PC-3 (cell line): ENCODE data around the gene PLPPR2. TPM values are rescaled to one million over a fixed set of nuclear protein-coding genes. Genes with fewer than 3 reads are reported as not detected.

Experiments used
- ATAC-seq: fragments of 200-7000 bp; cut with Tn5 transposase; 2 replicates; pipeline ENCODE4 v1.9.1; 2020; ENCODE audit warnings: mild to moderate bottlenecking, moderate library complexity
- BruUV-seq: library from RNA; stranded (reverse); fragments of 400-500 nt; replicated peaks from 2 replicates; lab custom pipeline; 2021; lab: Mats Ljungman, UMichigan
- CTCF ChIA-PET: fragments of 300-600 bp; sonication (Branson Sonifier 250); formaldehyde crosslinking; loops from one replicate; lab custom pipeline; 2022; ENCODE audit warnings: antibody characterized with exemption; lab: Charles Lee
- POLR2A ChIA-PET: fragments of 300-600 bp; sonication (Branson Sonifier 250); formaldehyde crosslinking; loops from one replicate; lab custom pipeline; 2022; ENCODE audit warnings: antibody characterized with exemption; ENCODE audit not compliant: unreplicated experiment; lab: Charles Lee
- DNase-seq: peaks from one replicate; pipeline ENCODE4 v3.0.0-alpha.2; 2015
- H2AFZ ChIP-seq: fragments of 300-600 bp; sonication (generic); 2 replicates; pipeline ENCODE4 v1.6.0; 2016; ENCODE audit warnings: antibody characterized with exemption, low read length
- H3F3A ChIP-seq: fragments of 300-600 bp; sonication (generic); one replicate; pipeline ENCODE4 v1.6.0; 2017; ENCODE audit warnings: antibody characterized with exemption, low read length, control low read depth, mild to moderate bottlenecking; ENCODE audit not compliant: unreplicated experiment
- H3K27ac ChIP-seq: fragments of 300-600 bp; sonication (generic); 2 replicates; pipeline ENCODE4 v1.5.1; 2016; ENCODE audit warnings: mild to moderate bottlenecking, low read length
- H3K27me3 ChIP-seq: fragments of 300-600 bp; sonication (generic); 2 replicates; pipeline ENCODE4 v1.6.1; 2016; ENCODE audit warnings: low read length, mixed read lengths
- H3K36me3 ChIP-seq: fragments of 300-600 bp; sonication (generic); 2 replicates; pipeline ENCODE4 v1.6.1; 2016; ENCODE audit warnings: low read depth, mixed run types, low read length, mixed read lengths
- H3K4me1 ChIP-seq: fragments of 300-600 bp; sonication (generic); 2 replicates; pipeline ENCODE4 v1.5.1; 2016; ENCODE audit warnings: low read length; ENCODE audit not compliant: insufficient read depth
- H3K4me2 ChIP-seq: fragments of 300-600 bp; sonication (generic); 2 replicates; pipeline ENCODE4 v1.6.0; 2016; ENCODE audit warnings: low read length
- H3K4me3 ChIP-seq: fragments of 300-600 bp; sonication (generic); 2 replicates; pipeline ENCODE4 v1.5.1; 2016; ENCODE audit warnings: mild to moderate bottlenecking, low read length, mixed read lengths
- H3K79me2 ChIP-seq: fragments of 300-600 bp; sonication (generic); 2 replicates; pipeline ENCODE4 v1.6.1; 2017; ENCODE audit warnings: low read length, mixed read lengths
- H3K9ac ChIP-seq: fragments of 300-600 bp; sonication (generic); 2 replicates; pipeline ENCODE4 v1.6.0; 2016; ENCODE audit warnings: mild to moderate bottlenecking, low read length
- H3K9me2 ChIP-seq: fragments of 300-600 bp; sonication (generic); replicated peaks from 2 replicates; pipeline ENCODE4 v1.6.1; 2016; ENCODE audit warnings: mixed run types, low read length, mixed read lengths
- H3K9me3 ChIP-seq: fragments of 300-600 bp; sonication (generic); 2 replicates; pipeline ENCODE4 v1.6.1; 2016; ENCODE audit warnings: low read length, mixed read lengths
- H4K20me1 ChIP-seq: fragments of 300-600 bp; sonication (generic); 2 replicates; pipeline ENCODE4 v1.6.1; 2016; ENCODE audit warnings: low read length, mixed read lengths
- EZH2 ChIP-seq: fragments of 300-600 bp; sonication (generic); IDR thresholded peaks from one replicate; pipeline ENCODE4 v1.6.1; 2017; ENCODE audit warnings: antibody characterized with exemption, mild to moderate bottlenecking, low read length; ENCODE audit not compliant: unreplicated experiment
- EZH2phosphoT487 ChIP-seq: fragments of 300-600 bp; sonication (generic); IDR thresholded peaks from 2 replicates; pipeline ENCODE4 v1.6.1; 2018; ENCODE audit warnings: mild to moderate bottlenecking, antibody characterized with exemption, low read length, borderline replicate concordance
- intact Hi-C: fragments of 100-400 bp; cut with micrococcal nuclease; formaldehyde crosslinking; loops from 2 replicates; pipeline ENCODE4 v1.9.0; 2023
- total RNA-seq: library from RNA; depleted of rRNA; stranded (reverse); fragments of >200 nt; gene quantifications from 2 replicates; pipeline ENCODE4 v1.2.3, GENCODE V29; 2014
- TF ChIP-seq, protein P1 (sequence below): fragments of 300-600 bp; sonication (generic); conservative IDR thresholded peaks from 2 replicates; pipeline ENCODE4 v1.5.1; 2017; ENCODE audit warnings: antibody characterized with exemption, low read depth, mild to moderate bottlenecking, low read length

PLPPR2 gene
- total RNA-seq, 1 experiment from 2014 or later = 38.0 TPM

GRCh38 chr19:11323601-11324078, 31.6 kb upstream of the PLPPR2 start:
- TSS peak; percentile 32 for BruUV-seq
- TF ChIP-seq EZH2 (no peak), EZH2phosphoT487 (no peak)
- TF ChIP-seq, protein P1, sequence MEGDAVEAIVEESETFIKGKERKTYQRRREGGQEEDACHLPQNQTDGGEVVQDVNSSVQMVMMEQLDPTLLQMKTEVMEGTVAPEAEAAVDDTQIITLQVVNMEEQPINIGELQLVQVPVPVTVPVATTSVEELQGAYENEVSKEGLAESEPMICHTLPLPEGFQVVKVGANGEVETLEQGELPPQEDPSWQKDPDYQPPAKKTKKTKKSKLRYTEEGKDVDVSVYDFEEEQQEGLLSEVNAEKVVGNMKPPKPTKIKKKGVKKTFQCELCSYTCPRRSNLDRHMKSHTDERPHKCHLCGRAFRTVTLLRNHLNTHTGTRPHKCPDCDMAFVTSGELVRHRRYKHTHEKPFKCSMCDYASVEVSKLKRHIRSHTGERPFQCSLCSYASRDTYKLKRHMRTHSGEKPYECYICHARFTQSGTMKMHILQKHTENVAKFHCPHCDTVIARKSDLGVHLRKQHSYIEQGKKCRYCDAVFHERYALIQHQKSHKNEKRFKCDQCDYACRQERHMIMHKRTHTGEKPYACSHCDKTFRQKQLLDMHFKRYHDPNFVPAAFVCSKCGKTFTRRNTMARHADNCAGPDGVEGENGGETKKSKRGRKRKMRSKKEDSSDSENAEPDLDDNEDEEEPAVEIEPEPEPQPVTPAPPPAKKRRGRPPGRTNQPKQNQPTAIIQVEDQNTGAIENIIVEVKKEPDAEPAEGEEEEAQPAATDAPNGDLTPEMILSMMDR = no peak
- Histone ChIP-seq H3K36me3 (peaks cover 8% of the 10 kb centered on the region), H2AFZ (no peak overlapping the region), H3F3A (no peaks in the 10 kb centered on the region), H3K4me3 (no peak overlapping the region), H3K27me3 (no peaks in the 10 kb centered on the region), H3K9me3 (no peaks in the 10 kb centered on the region), H3K4me2 (no peak overlapping the region), H3K9me2 (no peaks in the 10 kb centered on the region), H3K9ac (no peak overlapping the region), H3K79me2 (no peaks in the 10 kb centered on the region), H4K20me1 (no peaks in the 10 kb centered on the region), H3K4me1 (0 out of 2 replicates have a peak, but pooled peaks cover 3% of the 10 kb centered on the region), H3K27ac (no peak overlapping the region)
- ChIA-PET CTCF (interaction anchor here (0.5 to 0.6 kb wide), 2 partner anchors 54 to 119 kb away, joined by 3 to 5 read pairs; no protein-coding TSS in a partner anchor), POLR2A (no interaction called here)
- intact Hi-C loops = no loop called here
- ATAC-seq (no peak), DNase-seq (no peak)

- ATAC-seq (peak; percentile 42; the same call in 1 of the 2 replicates), DNase-seq (peak; percentile 57)
- no peaks in the 10 kb centered on the region for H4K20me1 ChIP-seq
- no peak overlapping the region for H2AFZ ChIP-seq
- H3K27ac ChIP-seq = no peak overlapping the region
- POLR2A ChIA-PET = no interaction called here
- H3K4me3 ChIP-seq = no peak overlapping the region
- no peaks in the 10 kb centered on the region for H3K79me2 ChIP-seq
- peaks cover 8% of the 10 kb centered on the region for H3K36me3 ChIP-seq
- no peak overlapping the region for H3K9ac ChIP-seq
- no peaks in the 10 kb centered on the region for H3K9me2 ChIP-seq
- intact Hi-C loops = no loop called here
- H3K9me3 ChIP-seq = no peaks in the 10 kb centered on the region
- 0 out of 2 replicates have a peak, but pooled peaks cover 3% of the 10 kb centered on the region for H3K4me1 ChIP-seq
- CTCF ChIA-PET = interaction anchor here (0.5 to 0.7 kb wide), 3 partner anchors 53 to 378 kb away, joined by 3 to 5 read pairs (median 4); no protein-coding TSS in a partner anchor
- H3K4me2 ChIP-seq = no peak overlapping the region
- TF ChIP-seq EZH2phosphoT487 (no peak), EZH2 (no peak)
- TF ChIP-seq, protein P1 = no peak
- no peaks in the 10 kb centered on the region for H3K27me3 ChIP-seq
- no peaks in the 10 kb centered on the region for H3F3A ChIP-seq
- no TSS peak for BruUV-seq
Measured at GRCh38 chr19:11324079-11324661, 31.1 kb upstream of the PLPPR2 start.
